ENCODE results near the gene OGFRL1. TPM values are rescaled to one million over a fixed set of nuclear protein-coding genes. Genes with fewer than 3 reads are reported as not detected.

Gene OGFRL1
- total RNA-seq, 1 donor from 2014 or later, result 4.8 TPM

DNA sequence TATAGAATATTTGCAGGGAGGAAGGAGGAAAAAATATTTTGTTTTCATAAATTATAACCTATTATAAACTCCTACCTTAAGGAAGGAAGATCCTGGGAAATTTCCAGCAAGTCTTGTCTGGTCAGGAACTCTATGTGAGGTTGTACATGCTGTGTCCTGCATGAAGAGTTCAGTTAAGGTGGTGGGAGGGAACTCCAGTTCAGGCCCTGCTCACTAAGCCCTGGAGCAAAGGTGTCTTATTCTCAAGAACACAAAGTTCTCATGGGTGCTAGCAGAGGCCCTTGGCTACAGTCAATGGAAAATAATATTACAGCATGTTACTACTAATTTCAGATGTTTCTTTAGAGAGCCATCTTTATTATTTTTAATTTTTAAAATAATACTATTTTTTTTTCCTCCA is 3.8 kb upstream of the OGFRL1 start:
- intact Hi-C loops (cut with micrococcal nuclease), result loop anchor here (5.0 to 10.0 kb wide), 3 partner anchors 617 to 1487 kb away; partner anchors contain the start of genes KCNQ5, LMBRD1 and SMAP1

DNA sequence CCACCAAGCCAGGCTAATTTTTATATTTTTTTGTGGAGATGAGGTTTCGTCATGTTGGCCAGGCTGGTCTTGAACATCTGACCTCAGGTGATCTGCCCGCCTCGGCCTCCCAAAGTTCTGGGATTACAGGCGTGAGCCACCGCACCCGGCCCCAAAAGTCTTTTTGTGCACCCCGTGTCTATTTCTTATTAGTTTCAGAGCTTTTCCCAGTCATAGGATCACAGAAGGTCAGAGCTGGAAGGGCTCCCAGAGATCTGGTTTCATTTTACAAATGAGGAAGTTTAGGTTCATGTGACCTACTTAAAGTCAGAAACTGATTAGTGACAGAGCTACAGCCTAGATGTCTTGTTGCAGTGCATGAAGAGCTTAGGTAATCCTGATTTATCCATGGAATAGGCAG is 1.6 kb upstream of the OGFRL1 start:
- intact Hi-C loops (cut with micrococcal nuclease), result loop anchor here (5.0 to 10.0 kb wide), 3 partner anchors 620 to 1490 kb away; partner anchors contain the start of genes KCNQ5, LMBRD1 and SMAP1

DNA sequence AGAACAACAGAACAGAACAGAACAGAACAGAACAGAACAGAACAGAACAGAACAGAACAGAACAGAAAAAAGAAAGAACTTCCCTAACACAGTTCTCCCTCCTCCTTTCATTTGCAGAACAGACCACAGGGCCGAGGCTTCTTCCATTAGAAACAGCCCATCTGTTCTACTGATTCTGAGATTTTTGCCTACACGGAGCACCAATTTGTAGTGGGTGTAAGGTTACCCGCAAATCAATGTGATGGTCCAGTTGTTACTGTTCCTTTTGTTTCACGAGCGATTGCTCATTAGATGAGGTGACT is 734 bp upstream of the OGFRL1 start:
- intact Hi-C loops (cut with micrococcal nuclease), result loop anchor here (1.0 to 10.0 kb wide), 6 partner anchors 61 to 1491 kb away; partner anchors contain the start of genes FAM135A, KCNQ5, LMBRD1 and SDHAF4

DNA sequence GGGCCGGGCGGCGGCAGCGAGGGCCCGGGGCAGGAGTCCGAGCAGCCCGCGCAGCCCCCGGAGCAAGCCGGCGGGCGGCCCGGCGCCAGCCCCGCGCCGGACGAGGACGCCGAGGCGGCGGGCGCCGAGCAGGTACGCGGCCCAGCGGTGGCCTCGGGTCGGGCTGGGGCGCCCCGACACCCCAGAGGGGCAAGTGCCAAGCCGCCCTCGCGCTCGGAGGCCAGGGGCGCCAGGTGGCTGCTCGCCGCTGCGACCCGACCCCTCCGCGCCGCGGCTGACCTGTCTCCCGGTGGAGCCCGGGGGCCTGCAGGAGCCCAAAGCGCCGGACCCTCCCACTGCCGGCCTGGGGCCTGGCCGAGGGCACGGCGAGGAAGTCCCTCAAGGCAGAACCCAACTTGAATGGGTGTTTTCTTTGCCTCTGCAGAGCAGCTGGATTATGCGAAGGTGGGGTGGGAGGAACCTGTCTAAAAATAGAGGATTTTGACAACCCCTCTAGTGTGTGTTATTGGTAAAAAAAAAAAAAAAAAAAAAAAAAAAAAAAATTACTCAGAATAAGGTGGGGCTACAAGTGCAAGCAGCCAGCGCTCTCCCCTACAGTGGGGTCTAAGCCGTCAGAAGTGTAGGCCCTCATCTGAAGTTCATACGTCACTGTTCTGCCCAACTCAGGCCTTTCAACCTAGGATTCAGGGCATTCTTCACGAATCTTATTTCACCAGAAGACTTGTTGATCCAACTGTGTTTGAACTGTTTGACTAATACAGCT is 609 bp downstream of the OGFRL1 start:
- intact Hi-C loops (cut with micrococcal nuclease), result loop anchor here (2.0 to 10.0 kb wide), 4 partner anchors 622 to 1492 kb away; partner anchors contain the start of genes KCNQ5, LMBRD1, SDHAF4 and SMAP1

DNA sequence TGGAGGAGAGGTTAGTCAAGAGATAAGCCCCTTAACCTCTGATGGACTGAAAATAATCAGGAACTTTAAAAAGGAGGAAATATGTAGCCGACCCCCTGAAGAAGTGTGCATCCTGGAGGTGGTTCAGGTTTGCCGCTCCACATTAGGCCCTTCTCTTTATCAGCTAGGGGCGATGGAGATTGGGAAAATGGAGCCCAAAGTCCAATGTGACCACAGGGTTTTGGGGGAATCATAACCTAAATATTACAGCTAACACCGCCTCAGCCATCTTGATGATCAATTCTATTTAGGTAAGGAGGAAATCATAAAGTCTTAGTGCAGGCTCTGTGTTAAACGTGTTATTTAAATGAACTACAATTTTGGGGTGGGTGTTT is 1.2 kb downstream of the OGFRL1 start:
- intact Hi-C loops (cut with micrococcal nuclease), result loop anchor here (2.0 to 10.0 kb wide), 4 partner anchors 622 to 1492 kb away; partner anchors contain the start of genes KCNQ5, LMBRD1, SDHAF4 and SMAP1

DNA sequence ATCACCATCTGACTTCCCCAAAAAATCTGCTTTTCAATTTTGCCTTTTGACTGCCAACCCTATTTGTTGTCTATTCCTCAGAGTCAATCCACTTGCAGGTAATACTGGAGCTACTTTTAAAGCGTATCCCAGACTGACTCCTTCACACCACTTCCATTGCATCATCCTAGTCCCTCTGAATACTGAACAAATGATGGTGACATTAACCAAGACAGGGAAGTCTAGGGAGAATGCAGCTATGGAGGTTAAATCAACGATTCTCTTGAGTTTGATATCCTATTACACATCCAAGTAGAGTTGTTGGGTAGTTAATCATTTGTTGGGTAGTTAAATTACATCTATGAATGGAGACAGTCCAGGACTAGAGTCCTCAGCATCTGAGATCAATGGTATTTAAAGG is 2.0 kb downstream of the OGFRL1 start:
- intact Hi-C loops (cut with micrococcal nuclease), result no loop called here

DNA sequence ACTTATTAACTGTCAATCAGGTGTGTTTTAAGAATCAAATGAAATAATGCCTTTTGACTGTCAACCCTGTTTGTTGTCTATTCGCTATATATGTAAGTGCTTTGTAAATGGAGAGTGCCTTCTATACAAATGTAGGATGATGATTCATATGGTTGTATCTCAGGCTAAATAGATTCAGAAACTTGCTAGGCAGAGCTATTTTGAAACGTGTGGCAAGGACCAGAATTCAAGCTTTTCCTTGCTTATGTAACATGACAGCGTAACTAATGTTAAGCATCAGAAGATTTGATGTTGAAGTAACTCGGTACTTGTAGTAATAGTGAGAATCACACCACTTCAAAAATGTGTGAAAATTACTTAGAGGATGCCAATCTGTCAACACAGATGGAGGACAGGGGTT is 3.4 kb downstream of the OGFRL1 start:
- intact Hi-C loops (cut with micrococcal nuclease), result no loop called here

DNA sequence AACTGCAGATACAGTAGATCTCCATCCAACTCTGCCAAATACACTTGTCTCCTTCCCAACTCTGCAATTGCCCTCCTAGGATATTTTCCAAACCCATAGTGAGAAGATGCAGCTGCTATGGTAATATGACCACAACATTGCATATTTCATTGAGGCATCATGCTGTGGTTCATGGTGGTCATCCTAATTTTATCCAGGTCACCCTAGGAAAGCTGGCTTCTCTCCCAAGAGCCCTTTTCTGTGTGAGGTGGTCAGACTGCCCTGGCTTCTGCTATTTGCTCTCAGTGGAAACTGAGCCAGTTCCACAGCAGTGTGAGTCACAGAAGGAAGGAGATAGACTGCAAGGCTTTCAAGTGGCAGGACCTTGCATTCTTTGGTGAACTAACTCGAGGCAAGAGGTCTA is 5.5 kb downstream of the OGFRL1 start:
- intact Hi-C loops (cut with micrococcal nuclease), result no loop called here

DNA sequence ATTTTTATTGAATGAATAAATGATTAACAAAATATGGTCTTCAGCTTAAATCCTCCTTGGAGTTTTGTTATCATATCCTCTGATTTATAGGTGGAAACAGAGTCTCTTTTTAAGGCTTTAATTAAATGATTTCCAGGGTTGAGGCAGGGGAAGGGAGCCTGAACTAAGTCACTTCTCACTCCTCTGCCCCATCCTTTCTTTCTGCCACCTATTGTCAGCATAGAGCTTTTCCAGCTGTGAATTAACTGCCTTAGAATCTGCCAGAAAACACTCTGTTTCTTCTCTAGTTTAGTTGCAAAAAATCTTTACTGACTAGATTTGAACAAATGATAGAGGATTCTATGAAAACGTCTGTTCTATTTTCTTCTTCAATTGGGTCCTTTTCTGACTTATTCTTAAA is 9.8 kb downstream of the OGFRL1 start:
- intact Hi-C loops (cut with micrococcal nuclease), result no loop called here

DNA sequence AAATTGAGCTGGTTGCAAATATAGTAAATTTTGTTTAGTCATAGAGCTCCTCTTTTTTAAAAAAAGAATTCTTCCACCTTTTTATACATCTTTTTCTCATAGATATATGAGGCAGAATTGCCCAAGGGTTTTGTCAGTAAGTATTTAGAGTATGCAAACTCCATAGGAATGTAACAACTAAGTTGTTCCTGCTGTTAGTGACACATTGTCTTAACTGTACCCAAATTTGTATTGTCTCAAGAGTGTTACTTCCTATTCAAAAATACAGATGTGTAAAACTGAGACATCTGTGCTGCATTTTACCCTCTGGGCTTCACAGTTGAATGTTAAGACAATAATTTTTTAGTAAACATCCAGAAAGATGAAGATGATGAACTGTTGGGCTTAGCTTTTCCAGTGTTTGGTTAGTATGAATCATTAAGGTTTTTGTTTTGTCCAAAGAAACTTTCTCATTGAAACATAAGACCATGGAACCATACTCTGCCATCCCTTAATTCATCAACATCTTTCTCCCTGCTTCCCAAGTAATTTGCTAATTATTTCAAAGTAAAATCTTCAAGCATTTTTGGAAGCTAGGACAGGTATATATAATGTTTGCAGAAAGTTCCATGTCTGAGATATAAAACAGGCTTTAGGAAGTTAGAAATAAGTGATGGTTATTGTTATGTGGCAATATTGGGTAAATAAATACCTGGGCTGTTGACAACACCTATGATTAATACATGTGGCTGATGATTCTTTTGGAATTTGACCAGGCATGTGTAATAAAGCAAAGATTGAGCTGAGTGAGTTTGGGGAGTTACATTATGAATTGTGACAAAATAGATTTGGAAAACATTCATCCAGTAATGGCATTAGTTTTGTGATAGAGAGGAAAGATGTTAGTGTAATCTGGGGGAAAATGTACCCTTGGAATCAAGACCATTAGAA is 11.2 kb downstream of the OGFRL1 start:
- intact Hi-C loops (cut with micrococcal nuclease), result no loop called here

DNA sequence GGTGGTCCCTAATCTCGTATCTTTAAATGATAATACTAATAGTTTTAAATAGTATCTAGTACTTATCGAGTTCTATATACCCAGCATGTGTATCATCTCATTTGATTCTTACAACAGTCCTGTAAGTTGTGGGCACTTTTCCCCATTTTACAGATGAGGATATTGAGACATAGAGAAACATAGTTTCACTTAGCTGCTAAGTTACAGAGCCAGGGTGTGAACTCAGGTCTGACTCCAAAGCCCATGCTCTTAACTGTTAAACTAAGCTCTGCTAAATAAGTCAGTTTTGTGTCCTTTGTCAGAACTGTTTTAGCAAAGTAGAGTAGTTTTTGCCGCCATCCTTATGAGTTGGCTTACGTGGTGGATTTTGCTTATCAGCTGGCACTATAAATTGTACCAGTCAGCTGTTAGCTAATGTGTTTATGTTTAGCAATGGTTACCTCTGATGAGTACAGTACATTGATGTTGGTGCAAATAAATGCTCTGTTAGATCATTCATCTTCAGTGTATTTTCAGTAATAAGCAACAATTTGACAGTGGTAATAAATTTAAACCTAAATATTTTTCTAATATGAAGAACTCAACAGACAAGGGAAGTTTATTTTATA is 12.1 kb downstream of the OGFRL1 start:
- intact Hi-C loops (cut with micrococcal nuclease), result no loop called here

DNA sequence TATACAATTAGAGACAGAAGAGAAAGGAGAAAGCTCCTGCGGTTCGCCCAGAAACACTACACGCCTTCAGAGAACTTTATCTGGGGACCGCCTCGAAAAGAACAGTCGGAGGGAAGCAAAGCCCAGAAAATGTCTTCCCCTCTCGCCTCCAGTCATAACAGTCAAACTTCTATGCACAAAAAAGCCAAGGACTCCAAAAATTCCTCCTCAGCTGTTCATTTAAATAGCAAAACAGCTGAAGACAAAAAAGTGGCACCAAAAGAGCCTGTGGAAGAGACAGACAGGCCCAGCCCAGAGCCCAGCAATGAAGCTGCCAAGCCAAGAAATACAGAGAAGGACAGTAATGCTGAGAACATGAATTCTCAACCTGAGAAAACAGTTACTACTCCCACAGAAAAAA is 12.9 kb downstream of the OGFRL1 start:
- intact Hi-C loops (cut with micrococcal nuclease), result no loop called here

DNA sequence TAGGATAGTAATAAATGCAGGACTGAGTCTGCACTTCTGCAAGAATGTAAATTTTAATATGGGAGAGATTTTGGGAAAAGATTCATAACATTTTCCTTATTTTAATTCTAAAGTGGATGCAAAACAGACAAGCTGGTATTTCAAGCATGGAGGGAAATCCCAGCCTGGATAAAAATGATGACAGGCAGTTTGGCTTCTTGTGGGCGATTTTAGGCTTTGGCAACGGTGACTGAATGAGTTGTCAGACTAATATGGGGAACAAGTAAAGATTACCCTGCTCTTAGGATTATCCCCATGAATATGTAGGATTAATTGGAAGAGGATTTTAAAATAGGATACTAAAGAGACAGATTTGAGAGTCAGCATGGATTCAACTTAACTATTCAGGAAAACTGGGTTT is 21.0 kb downstream of the OGFRL1 start:
- intact Hi-C loops (cut with micrococcal nuclease), result no loop called here

DNA sequence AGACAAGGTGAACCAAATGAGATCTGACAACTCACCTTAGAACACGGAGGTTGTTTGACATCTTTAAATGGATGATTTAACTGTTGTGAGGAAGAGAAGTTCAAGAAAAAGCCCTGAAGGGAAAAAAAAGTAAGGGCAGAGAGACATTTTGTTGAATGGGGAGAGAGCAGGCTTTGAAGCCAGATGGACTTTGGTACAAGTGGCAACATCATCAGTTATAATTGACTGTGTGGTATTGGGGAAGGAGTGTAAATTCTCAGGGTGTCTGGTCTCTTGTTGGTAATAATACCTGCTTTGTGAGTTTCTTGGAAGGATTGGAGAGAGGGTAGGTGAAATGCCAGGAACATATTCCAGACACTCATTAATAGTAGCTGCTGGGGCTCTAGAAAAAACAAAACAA is 21.6 kb downstream of the OGFRL1 start:
- intact Hi-C loops (cut with micrococcal nuclease), result no loop called here

DNA sequence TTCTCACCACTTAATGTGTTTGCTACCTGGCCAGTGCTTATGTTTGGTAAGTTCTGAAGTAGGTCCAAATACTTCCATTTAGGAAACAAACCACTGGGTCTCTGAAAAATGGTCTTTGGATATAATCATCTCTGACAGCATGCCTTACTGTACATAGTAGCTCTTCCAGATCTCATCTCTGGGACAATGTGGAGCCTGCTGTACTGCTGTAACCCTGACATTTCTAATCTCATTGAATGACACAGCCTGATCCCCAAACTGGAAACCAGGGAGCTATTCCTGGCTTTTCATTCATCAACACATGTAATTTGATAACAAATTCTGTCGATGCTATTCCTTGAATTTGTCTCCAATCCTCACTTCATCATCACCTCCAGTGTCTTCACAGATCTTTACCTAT is 23.5 kb downstream of the OGFRL1 start:
- intact Hi-C loops (cut with micrococcal nuclease), result no loop called here

DNA sequence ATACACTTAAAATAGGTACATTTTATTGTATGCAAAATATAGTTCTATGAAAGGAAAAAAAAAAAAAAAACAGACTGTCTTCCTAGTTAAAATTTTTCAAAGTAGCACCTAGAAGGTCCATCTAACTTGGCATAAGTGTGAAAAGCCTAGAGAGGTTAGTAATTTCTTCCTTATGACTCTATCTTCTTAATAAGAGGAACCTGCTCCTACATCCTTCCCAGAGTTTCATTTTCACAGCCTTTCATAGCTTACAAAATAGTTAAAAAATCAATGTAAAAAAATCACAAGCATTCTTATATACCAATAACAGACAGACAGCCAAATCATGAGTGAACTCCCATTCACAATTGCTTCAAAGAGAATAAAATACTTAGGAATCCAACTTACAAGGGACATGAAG is 28.8 kb downstream of the OGFRL1 start:
- intact Hi-C loops (cut with micrococcal nuclease), result no loop called here

DNA sequence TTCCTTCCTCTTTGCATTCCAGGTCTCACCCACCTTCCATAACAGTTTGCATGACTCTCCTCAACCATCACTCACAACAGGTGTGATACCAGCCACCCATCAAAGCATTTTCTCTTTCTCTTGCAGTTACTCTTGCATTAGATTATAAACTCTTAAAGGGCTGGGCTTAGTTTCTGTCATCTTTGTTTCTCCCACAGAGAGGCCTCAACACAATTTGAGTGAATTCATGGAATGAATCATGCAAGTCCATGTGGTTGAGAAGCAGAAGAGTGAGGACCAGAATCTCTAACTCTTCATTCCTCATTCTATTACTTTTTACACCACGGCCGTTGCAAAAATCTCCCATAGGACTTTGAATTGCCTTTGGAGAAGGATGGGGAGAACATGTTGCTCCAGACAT is 31.4 kb downstream of the OGFRL1 start:
- intact Hi-C loops (cut with micrococcal nuclease), result no loop called here

DNA sequence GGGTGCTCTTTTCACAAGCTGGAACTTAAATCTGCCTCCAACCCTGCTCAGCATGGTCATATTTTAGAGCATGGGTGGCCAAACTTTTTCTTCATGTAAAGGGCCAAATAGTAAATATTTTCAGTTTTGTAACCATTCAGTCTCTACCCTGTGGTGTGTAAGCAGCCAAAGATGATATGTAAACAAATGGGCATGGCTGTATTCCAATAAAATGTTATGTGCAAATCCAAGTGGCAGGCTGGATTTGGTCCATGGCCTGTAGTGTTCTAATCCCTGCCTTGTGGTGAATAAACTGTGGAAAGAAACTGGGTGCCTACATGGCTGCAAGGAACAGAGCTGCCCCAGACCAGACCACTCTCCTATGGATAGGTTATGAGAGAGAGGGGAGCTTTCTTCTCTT is 32.7 kb downstream of the OGFRL1 start:
- intact Hi-C loops (cut with micrococcal nuclease), result no loop called here

DNA sequence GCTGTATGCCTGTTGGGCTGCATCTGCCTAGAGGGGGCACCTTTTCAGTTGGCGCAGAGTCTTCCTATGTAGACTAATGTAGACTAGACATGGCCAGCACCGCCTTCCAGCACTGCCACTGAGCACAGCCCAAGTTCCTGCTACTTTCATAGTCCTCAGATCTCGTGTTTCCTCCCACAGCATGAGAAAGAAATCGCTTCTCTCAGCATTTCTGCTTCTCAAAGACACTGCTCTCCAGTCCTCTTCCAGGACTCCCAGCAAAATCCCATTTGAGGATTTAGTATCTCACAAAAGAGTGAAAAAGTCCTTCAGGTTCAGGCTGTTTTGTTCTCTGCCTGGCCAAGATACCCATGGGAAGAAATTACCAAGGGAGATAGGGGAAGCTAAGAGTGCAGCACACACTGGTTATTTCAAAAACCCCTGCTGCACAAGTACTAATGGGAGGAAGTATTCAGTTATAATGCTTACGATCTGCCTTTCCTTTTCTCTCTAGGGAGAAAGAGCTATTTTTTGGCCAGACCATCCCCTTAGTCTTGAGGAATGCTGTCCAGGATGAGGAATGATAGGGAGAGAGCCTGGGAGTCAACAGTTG is 35.7 kb downstream of the OGFRL1 start:
- intact Hi-C loops (cut with micrococcal nuclease), result no loop called here

DNA sequence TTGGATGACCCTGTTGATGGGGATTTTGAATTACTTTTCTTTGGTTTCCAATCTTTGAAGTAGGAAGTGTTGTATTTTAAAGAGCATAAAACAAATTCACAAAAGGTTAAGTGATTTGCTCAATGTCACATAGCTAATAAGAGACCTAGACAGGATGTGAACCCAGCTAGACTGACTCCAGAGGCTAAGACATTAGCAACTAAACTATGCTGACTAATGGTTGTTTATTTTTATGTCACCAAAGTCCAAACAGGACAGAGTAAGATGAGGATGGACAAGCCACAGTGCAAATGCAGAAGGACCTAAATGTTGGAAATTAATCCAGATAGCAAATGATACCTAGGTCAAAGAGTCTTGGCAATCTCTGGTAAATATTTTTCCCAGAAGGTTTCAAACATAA is 38.0 kb downstream of the OGFRL1 start:
- intact Hi-C loops (cut with micrococcal nuclease), result no loop called here

DNA sequence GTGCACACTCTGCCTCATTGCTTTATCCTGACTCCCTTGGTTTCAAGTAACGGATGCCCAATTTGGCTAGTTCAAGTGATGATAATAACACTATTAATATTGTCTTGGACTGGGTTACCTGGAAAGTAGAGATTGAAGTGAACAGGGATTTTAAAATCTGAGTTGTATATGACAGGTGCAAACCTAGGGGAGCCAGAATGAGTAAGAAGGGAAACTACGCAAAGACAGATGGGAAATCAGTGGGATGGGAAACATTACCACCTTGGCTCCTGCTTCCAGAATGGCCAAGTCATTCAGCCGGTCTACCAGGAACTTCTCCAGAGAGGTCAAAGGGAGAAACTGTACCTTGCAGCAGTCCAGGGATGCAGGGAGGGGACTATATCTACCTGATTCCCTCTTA is 41.9 kb downstream of the OGFRL1 start:
- intact Hi-C loops (cut with micrococcal nuclease), result no loop called here
